Smooth muscle cell (in vitro differentiated cells): ENCODE data around the gene SMG5. TPM values are rescaled to one million over a fixed set of nuclear protein-coding genes. Genes with fewer than 3 reads are reported as not detected.

ENCODE experiments used
- DNase-seq: peaks from one replicate; lab custom pipeline; 2025; ENCODE audit not compliant: unreplicated experiment; lab: John Stamatoyannopoulos, UW
- H2AFZ ChIP-seq: fragments of 200-600 bp; sonication (generic); 2 replicates; pipeline ENCODE4 v1.6.0; 2016; ENCODE audit warnings: antibody characterized with exemption, low read depth, mild to moderate bottlenecking
- H3F3A ChIP-seq: fragments of 200-600 bp; sonication (generic); 2 replicates; pipeline ENCODE4 v1.6.0; 2017; ENCODE audit warnings: antibody characterized with exemption, low read depth
- H3K27ac ChIP-seq: fragments of 200-600 bp; sonication (generic); 2 replicates; pipeline ENCODE4 v1.5.1; 2016; ENCODE audit warnings: low read depth, mild to moderate bottlenecking
- H3K27me3 ChIP-seq: fragments of 200-600 bp; sonication (generic); 2 replicates; pipeline ENCODE4 v1.6.1; 2016; ENCODE audit warnings: low read depth, mild to moderate bottlenecking
- H3K36me3 ChIP-seq: fragments of 200-600 bp; sonication (generic); 2 replicates; pipeline ENCODE4 v1.5.1; 2016; ENCODE audit warnings: low read depth
- H3K4me1 ChIP-seq: fragments of 200-600 bp; sonication (generic); 2 replicates; pipeline ENCODE4 v1.5.1; 2016; ENCODE audit warnings: low read depth
- H3K4me2 ChIP-seq: fragments of 200-600 bp; sonication (generic); 2 replicates; pipeline ENCODE4 v1.6.0; 2016; ENCODE audit warnings: mild to moderate bottlenecking
- H3K4me3 ChIP-seq: fragments of 200-600 bp; sonication (generic); 2 replicates; pipeline ENCODE4 v1.5.1; 2016; ENCODE audit warnings: mild to moderate bottlenecking
- H3K79me2 ChIP-seq: fragments of 200-600 bp; sonication (generic); 2 replicates; pipeline ENCODE4 v1.6.0; 2016; ENCODE audit warnings: low read depth, mild to moderate bottlenecking
- H3K9ac ChIP-seq: fragments of 200-600 bp; sonication (generic); 2 replicates; pipeline ENCODE4 v1.6.0; 2016; ENCODE audit warnings: low read depth
- H3K9me3 ChIP-seq: fragments of 200-600 bp; sonication (generic); replicated peaks from 2 replicates; pipeline ENCODE4 v1.5.1; 2016; ENCODE audit warnings: low read depth
- H4K20me1 ChIP-seq: fragments of 200-600 bp; sonication (generic); 2 replicates; pipeline ENCODE4 v1.6.0; 2016; ENCODE audit warnings: low read depth
- WGBS: methylation state at CpG from one replicate; pipeline ENCODE4 v1.1.7; 2016; ENCODE audit warnings: low lambda C conversion rate; 5-methylcytosine and 5-hydroxymethylcytosine counted together
- polyA plus RNA-seq: library from polyadenylated mRNA; unstranded; fragments of >200 nt; fragmentation: Nextera tagmentation; extraction: Ambion mirVana; gene quantifications from 2 replicates; pipeline ENCODE4 v1.2.1, GENCODE V29; 2016
- total RNA-seq: library from RNA; depleted of rRNA; stranded (reverse); fragments of >200 nt; gene quantifications from 2 replicates; pipeline ENCODE4 v1.2.3, GENCODE V29; 2014
- TF ChIP-seq, protein P1 (sequence below): fragments of 200-600 bp; sonication (generic); IDR thresholded peaks from 2 replicates; pipeline ENCODE4 v1.5.1; 2017; ENCODE audit warnings: borderline replicate concordance, mild to moderate bottlenecking, antibody characterized with exemption; ENCODE audit not compliant: insufficient read depth, poor library complexity, severe bottlenecking

The SMG5 gene
- total and polyA plus RNA-seq, 2 experiments from 2014 or later, result 42.3 to 47.4 TPM

- Histone ChIP-seq H2AFZ (no peak overlapping the region), H3K27me3 (no peaks in the 10 kb centered on the region), H3K27ac (no peak overlapping the region), H3F3A (no peaks in the 10 kb centered on the region), H4K20me1 (no peaks in the 10 kb centered on the region), H3K36me3 (no peaks in the 10 kb centered on the region), H3K9ac (no peak overlapping the region), H3K4me1 (no peaks in the 10 kb centered on the region), H3K79me2 (no peaks in the 10 kb centered on the region), H3K4me2 (no peak overlapping the region), H3K9me3 (no peaks in the 10 kb centered on the region), H3K4me3 (no peak overlapping the region)
- WGBS, result 94% methylated on average over 2 of the region's 2 CpGs
- TF ChIP-seq, protein P1, sequence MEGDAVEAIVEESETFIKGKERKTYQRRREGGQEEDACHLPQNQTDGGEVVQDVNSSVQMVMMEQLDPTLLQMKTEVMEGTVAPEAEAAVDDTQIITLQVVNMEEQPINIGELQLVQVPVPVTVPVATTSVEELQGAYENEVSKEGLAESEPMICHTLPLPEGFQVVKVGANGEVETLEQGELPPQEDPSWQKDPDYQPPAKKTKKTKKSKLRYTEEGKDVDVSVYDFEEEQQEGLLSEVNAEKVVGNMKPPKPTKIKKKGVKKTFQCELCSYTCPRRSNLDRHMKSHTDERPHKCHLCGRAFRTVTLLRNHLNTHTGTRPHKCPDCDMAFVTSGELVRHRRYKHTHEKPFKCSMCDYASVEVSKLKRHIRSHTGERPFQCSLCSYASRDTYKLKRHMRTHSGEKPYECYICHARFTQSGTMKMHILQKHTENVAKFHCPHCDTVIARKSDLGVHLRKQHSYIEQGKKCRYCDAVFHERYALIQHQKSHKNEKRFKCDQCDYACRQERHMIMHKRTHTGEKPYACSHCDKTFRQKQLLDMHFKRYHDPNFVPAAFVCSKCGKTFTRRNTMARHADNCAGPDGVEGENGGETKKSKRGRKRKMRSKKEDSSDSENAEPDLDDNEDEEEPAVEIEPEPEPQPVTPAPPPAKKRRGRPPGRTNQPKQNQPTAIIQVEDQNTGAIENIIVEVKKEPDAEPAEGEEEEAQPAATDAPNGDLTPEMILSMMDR, result no peak
- no peak for DNase-seq
Observed at GRCh38 chr1:156244126-156244525, 38.5 kb downstream of the SMG5 start.

DNA sequence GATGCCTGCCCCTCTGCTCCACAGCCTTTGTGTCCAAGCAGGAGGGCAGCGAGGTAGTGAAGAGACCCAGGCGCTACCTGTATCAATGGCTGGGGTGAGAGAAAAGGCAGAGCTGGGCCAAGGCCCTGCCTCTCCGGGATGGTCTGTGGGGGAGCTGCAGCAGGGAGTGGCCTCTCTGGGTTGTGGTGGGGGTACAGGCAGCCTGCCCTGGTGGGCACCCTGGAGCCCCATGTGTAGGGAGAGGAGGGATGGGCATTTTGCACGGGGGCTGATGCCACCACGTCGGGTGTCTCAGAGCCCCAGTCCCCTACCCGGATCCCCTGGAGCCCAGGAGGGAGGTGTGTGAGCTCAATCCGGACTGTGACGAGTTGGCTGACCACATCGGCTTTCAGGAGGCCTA lies 39.9 kb downstream of the SMG5 start:
- no peaks in the 10 kb centered on the region for H3F3A ChIP-seq
- H3K27ac ChIP-seq, result no peak overlapping the region
- no peak overlapping the region for H3K4me2 ChIP-seq
- no peaks in the 10 kb centered on the region for H3K9me3 ChIP-seq
- H4K20me1 ChIP-seq, result no peaks in the 10 kb centered on the region
- TF ChIP-seq, protein P1, result no peak
- no peak for DNase-seq
- no peaks in the 10 kb centered on the region for H3K4me1 ChIP-seq
- no peaks in the 10 kb centered on the region for H3K27me3 ChIP-seq
- no peak overlapping the region for H3K4me3 ChIP-seq
- WGBS, result 97% methylated on average over 9 of the region's 10 CpGs
- H3K36me3 ChIP-seq, result no peaks in the 10 kb centered on the region
- H3K79me2 ChIP-seq, result no peaks in the 10 kb centered on the region
- H3K9ac ChIP-seq, result no peak overlapping the region
- H2AFZ ChIP-seq, result no peak overlapping the region

- no peaks in the 10 kb centered on the region for H4K20me1 ChIP-seq
- no peaks in the 10 kb centered on the region for H3K36me3 ChIP-seq
- TF ChIP-seq, protein P1, result no peak
- no peaks in the 10 kb centered on the region for H3K27me3 ChIP-seq
- H3K4me2 ChIP-seq, result no peak within 1 kb of the TSS
- WGBS, result 96% methylated on average over 14 of the region's 14 CpGs
- H3K9ac ChIP-seq, result no peak within 1 kb of the TSS
- H3K9me3 ChIP-seq, result no peaks in the 10 kb centered on the region
- no peak for DNase-seq
- H3K4me1 ChIP-seq, result no peaks in the 10 kb centered on the region
- no peak within 1 kb of the TSS for H2AFZ ChIP-seq
- H3F3A ChIP-seq, result no peaks in the 10 kb centered on the region
- H3K27ac ChIP-seq, result no peak within 1 kb of the TSS
- no peaks in the 10 kb centered on the region for H3K79me2 ChIP-seq
- no peak within 1 kb of the TSS for H3K4me3 ChIP-seq
Observed at GRCh38 chr1:156241926-156242325, 40.7 kb downstream of the SMG5 start, which contains the start of gene BGLAP. Gene BGLAP (plus strand): TSS chr1:156242184. CDS start chr1:156242232, 48 bp downstream.

DNA sequence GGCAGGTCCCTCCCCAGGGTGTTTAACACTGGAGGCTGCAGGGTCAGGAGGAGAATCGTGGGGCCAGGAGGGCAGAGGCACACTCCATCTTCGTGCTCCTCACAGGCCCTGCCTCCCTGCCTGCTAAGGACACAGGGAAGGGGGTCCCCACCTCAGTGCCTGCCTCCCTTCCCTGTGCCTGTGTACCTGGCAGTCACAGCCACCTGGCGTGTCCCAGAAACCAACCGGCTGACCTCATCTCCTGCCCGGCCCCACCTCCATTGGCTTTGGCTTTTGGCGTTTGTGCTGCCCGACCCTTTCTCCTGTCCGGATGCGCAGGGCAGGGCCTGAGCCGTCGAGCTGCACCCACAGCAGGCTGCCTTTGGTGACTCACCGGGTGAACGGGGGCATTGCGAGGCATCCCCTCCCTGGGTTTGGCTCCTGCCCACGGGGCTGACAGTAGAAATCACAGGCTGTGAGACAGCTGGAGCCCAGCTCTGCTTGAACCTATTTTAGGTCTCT lies 41.3 kb downstream of the SMG5 start:
- no peaks in the 10 kb centered on the region for H4K20me1 ChIP-seq
- no peaks in the 10 kb centered on the region for H3K4me1 ChIP-seq
- H3K4me2 ChIP-seq, result no peak overlapping the region
- no peaks in the 10 kb centered on the region for H3F3A ChIP-seq
- no peaks in the 10 kb centered on the region for H3K9me3 ChIP-seq
- H3K27me3 ChIP-seq, result no peaks in the 10 kb centered on the region
- no peaks in the 10 kb centered on the region for H3K79me2 ChIP-seq
- no peak for DNase-seq
- TF ChIP-seq, protein P1, result no peak
- no peak overlapping the region for H3K9ac ChIP-seq
- H3K27ac ChIP-seq, result no peak overlapping the region
- no peak overlapping the region for H3K4me3 ChIP-seq
- H3K36me3 ChIP-seq, result no peaks in the 10 kb centered on the region
- no peak overlapping the region for H2AFZ ChIP-seq
- WGBS, result 71% methylated on average over 15 of the region's 15 CpGs
